Thymus (tissue), 11 donors: Measurements from ENCODE around the gene HAUS8. TPM values are rescaled to one million over a fixed set of nuclear protein-coding genes. Genes with fewer than 3 reads are reported as not detected.
A peak's percentile ranks its signal among the peaks of the same experiment; 100 is the strongest.
"Not testable (repeated sequence)": the region's sequence is repeated elsewhere in the genome, so short reads cannot be mapped to it uniquely, and the experiment has no call there.

ENCODE experiments used
- DNase-seq, 9 donors: peaks; one replicate each; pipeline ENCODE4 v3.0.0-alpha.2; 2013; ENCODE audit warnings: low spot score in 9 of 9, low read depth in 6 of 9, missing footprints in 1 of 9
- H3K27ac ChIP-seq, 2 donors: one replicate each; pipeline ENCODE4 v1.5.1; 2013; ENCODE audit warnings: control low read depth in 1 of 2, low read depth in 1 of 2, low read length in 1 of 2, mild to moderate bottlenecking in 1 of 2, moderate library complexity in 1 of 2
- H3K27me3 ChIP-seq, 2 donors: one replicate each; pipeline ENCODE4 v1.5.1; 2013; ENCODE audit warnings: low read length in 1 of 2; ENCODE audit not compliant: control insufficient read depth in 2 of 2, insufficient read depth in 1 of 2
- H3K36me3 ChIP-seq, 2 donors: one replicate each; pipeline ENCODE4 v1.5.1; 2013; ENCODE audit warnings: low read length in 1 of 2, mild to moderate bottlenecking in 1 of 2, moderate library complexity in 1 of 2; ENCODE audit not compliant: control insufficient read depth in 2 of 2, insufficient read depth in 2 of 2
- H3K4me1 ChIP-seq, 2 donors: one replicate each; pipeline ENCODE4 v1.5.1; 2013; ENCODE audit warnings: low read length in 2 of 2; ENCODE audit not compliant: control insufficient read depth in 2 of 2, insufficient read depth in 2 of 2
- H3K4me3 ChIP-seq, 2 donors: one replicate each; pipeline ENCODE4 v1.5.1; 2013; ENCODE audit warnings: low read length in 2 of 2, control low read depth in 1 of 2, mild to moderate bottlenecking in 1 of 2
- H3K9me3 ChIP-seq, 2 donors: one replicate each; pipeline ENCODE4 v1.5.1; 2013; ENCODE audit warnings: low read length in 1 of 2, mild to moderate bottlenecking in 1 of 2; ENCODE audit not compliant: control insufficient read depth in 2 of 2, insufficient read depth in 1 of 2
- WGBS: extraction: QIAGEN DNeasy Blood & Tissue Kit; methylation state at CpG from one replicate; pipeline ENCODE4 v1.1.7; 2013; 5-methylcytosine and 5-hydroxymethylcytosine counted together
- polyA plus RNA-seq: library from polyadenylated mRNA; stranded (reverse); fragments of 200-250 nt; gene quantifications from one replicate; pipeline ENCODE4 v1.2.3, GENCODE V29; 2013
- total RNA-seq: library from RNA; stranded (reverse); fragments of 120-200 nt; gene quantifications from one replicate; pipeline ENCODE4 v1.2.4, GENCODE V29; 2013
- donor health status: healthy.

Gene HAUS8
- total and polyA plus RNA-seq, 2 donors, result 12.8 to 19.5 TPM

DNA sequence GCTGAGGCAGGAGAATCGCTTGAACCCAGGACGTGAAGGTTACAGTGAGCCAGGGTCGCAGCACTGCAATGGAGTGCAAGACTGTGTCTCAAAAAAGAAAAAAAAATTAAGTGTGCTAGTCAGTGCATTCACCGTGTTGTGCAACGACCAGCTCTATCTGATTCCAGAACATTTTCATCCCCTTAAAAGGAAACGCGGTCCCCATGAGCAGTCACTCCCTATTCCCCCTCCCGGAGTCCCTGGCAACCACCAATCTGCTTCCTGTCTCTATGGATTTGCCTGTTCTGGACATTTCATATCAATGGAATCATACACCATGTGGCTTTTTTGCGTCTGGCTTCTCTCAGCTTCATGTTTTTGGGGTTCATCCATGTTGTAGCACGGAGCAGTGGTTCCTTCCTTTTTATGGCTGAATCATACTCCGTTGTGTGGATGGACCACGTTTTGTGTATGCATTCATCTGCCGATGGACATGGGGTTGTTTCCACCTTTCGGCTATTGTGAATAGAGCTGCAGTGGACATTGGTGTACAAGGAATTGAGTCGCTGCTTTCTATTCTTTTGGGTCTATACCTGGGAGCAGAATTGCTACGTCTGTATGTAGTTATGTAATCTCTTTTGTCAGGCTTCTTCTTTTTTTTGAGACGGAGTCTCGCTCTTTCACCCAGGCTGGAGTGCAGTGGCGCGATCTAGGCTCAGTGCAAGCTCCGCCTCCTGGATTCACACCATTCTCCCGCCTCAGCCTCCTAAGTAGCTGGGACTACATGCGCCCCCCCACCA is 20.1 kb upstream of the HAUS8 start:
- Histone ChIP-seq H3K36me3 (peaks cover 0 to 20% of the 10 kb centered on the region in 2 donors), H3K27me3 (no peaks in the 10 kb centered on the region), H3K4me3 (no peak overlapping the region), H3K9me3 (no peaks in the 10 kb centered on the region), H3K4me1 (peaks cover 7 to 9% of the 10 kb centered on the region in 2 donors), H3K27ac (no peak overlapping the region)
- DNase-seq, result no peak
- 97% methylated on average over 23 of the region's 23 CpGs for whole genome bisulfite sequencing

- not testable (repeated sequence) for H3K4me3 ChIP-seq, H3K27me3 ChIP-seq, H3K9me3 ChIP-seq, H3K27ac ChIP-seq, DNase-seq
- Histone ChIP-seq H3K4me1 (peaks cover 9 to 10% of the 10 kb centered on the region in 2 donors), H3K36me3 (peaks cover 0 to 20% of the 10 kb centered on the region in 2 donors)
- WGBS, result 98% methylated on average over 3 of the region's 3 CpGs
Measured at GRCh38 chr19:17094694-17095093, 19.4 kb upstream of the HAUS8 start.

GRCh38 chr19:17092696-17093095 is 17.4 kb upstream of the HAUS8 start:
- Histone ChIP-seq H3K9me3 (no peaks in the 10 kb centered on the region), H3K27me3 (no peaks in the 10 kb centered on the region), H3K36me3 (peaks cover 5 to 14% of the 10 kb centered on the region in 2 donors), H3K4me1 (peaks cover 9 to 10% of the 10 kb centered on the region in 2 donors), H3K4me3 (no peak overlapping the region), H3K27ac (no peak overlapping the region)
- 98% methylated on average over 2 of the region's 2 CpGs for WGBS
- DNase-seq, result no peak

DNA sequence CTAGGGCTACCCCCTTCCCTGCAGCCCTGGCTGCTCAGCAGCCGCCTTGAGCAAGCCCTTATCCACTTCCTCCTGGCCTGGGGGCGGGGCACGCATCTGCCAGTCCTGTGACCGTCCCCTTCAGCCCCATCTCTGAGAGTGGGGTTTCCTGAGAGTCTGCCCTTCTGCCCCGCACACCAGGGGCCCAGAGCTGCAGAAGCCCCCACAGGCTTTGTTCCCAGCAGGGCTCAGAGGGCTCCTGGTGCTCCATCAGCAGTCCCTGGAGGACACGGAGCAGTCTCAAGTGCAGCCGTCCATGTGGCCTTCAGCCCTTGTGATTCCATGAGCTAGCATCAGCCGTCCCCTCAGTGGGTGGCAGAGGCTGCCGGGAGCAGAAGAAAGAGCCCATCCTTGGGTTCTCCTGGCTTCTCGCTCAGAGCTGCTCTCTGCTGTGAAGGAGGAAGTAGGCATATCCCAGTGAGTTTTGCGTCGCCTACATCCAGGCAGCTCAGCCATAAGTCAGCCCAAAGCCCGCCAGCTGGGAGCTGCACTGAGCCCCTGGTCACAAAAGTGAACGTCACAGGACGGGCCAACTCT is 16.6 kb upstream of the HAUS8 start:
- 57% methylated on average over 15 of the region's 15 CpGs for WGBS
- H3K4me3 ChIP-seq, result no peak overlapping the region
- peaks cover 9 to 10% of the 10 kb centered on the region in 2 donors for H3K4me1 ChIP-seq
- H3K27ac ChIP-seq, result peak overlapping the region; percentile 43 to 55
- peaks cover 5 to 16% of the 10 kb centered on the region in 2 donors for H3K36me3 ChIP-seq
- no peak for DNase-seq
- no peaks in the 10 kb centered on the region for H3K9me3 ChIP-seq
- H3K27me3 ChIP-seq, result no peaks in the 10 kb centered on the region

GRCh38 chr19:17090583-17090982 is 15.3 kb upstream of the HAUS8 start:
- WGBS, result 59% methylated on average over 9 of the region's 9 CpGs

GRCh38 chr19:17088552-17088951 is 13.3 kb upstream of the HAUS8 start:
- Histone ChIP-seq H3K27me3 (no peaks in the 10 kb centered on the region), H3K9me3 (no peaks in the 10 kb centered on the region), H3K4me3 (no peak overlapping the region), H3K36me3 (peaks cover 9 to 11% of the 10 kb centered on the region in 2 donors), H3K27ac (no peak overlapping the region), H3K4me1 (peaks cover 9 to 10% of the 10 kb centered on the region in 2 donors)
- DNase-seq, result no peak
- WGBS, result 95% methylated on average over 5 of the region's 5 CpGs

More at GRCh38 chr19:17090583-17090982, 15.3 kb upstream of the HAUS8 start:
- Histone ChIP-seq H3K27ac (no peak overlapping the region), H3K9me3 (no peaks in the 10 kb centered on the region), H3K4me1 (peaks cover 9 to 10% of the 10 kb centered on the region in 2 donors), H3K36me3 (peaks cover 11 to 14% of the 10 kb centered on the region in 2 donors), H3K4me3 (no peak overlapping the region), H3K27me3 (no peaks in the 10 kb centered on the region)
- DNase-seq, result peak in 1 of 9 donors; percentile 31

GRCh38 chr19:17086834-17087233 is 11.6 kb upstream of the HAUS8 start:
- Histone ChIP-seq H3K27ac (no peak overlapping the region), H3K36me3 (peaks cover 5 to 11% of the 10 kb centered on the region in 2 donors), H3K27me3 (no peaks in the 10 kb centered on the region), H3K9me3 (no peaks in the 10 kb centered on the region), H3K4me1 (peaks cover 8 to 13% of the 10 kb centered on the region in 2 donors), H3K4me3 (no peak overlapping the region)
- WGBS, result 98% methylated on average over 6 of the region's 6 CpGs
- DNase-seq, result no peak

DNA sequence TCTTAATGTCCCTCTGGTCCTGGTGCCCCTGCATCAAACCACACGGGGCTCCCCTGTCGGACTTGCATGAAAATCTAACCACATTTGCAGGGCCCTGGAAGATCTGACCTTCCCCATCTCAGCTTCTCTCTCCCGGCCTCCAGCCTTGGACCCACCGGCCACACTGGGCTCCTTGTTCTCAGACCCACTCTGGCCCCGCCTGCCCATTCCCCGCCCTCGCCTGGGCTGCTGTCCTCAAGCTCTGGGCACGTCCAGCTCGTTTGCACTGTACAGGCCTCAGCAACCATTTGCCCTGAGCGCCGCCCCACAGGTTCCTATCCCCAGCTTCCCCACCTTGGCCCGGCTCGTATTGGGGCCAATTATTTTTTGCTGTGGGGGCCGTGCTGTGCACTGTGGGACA is 10.9 kb upstream of the HAUS8 start:
- no peak overlapping the region for H3K27ac ChIP-seq
- H3K4me1 ChIP-seq, result peaks cover under 1 to 10% of the 10 kb centered on the region in 2 donors
- 97% methylated on average over 14 of the region's 14 CpGs for WGBS
- no peaks in the 10 kb centered on the region for H3K9me3 ChIP-seq
- no peak for DNase-seq
- no peaks in the 10 kb centered on the region for H3K27me3 ChIP-seq
- peaks cover 4 to 11% of the 10 kb centered on the region in 2 donors for H3K36me3 ChIP-seq
- no peak overlapping the region for H3K4me3 ChIP-seq
